Central memory CD8-positive, alpha-beta T cell (primary cell): ENCODE results near the gene DLG5.

Source experiments
- ATAC-seq: fragments of 150-1000 bp; cut with Tn5 transposase; replicated peaks from 2 replicates; pipeline ENCODE4 v1.10.0; 2022; ENCODE audit warnings: mild to moderate bottlenecking, moderate FRiP score, moderate number of reproducible peaks; ENCODE audit not compliant: poor library complexity, severe bottlenecking; ENCODE audit errors: extremely low read depth
- DNase-seq, 2 donors: peaks; one replicate each; pipeline ENCODE4 v3.0.0; 2021; ENCODE audit warnings: low spot score in 2 of 2
- H3K27ac Mint-ChIP-seq: one replicate; pipeline ENCODE4 v1.8.0; 2022; ENCODE audit warnings: low read depth, mild to moderate bottlenecking, moderate library complexity, mixed read lengths
- H3K27me3 Mint-ChIP-seq: one replicate; pipeline ENCODE4 v1.8.0; 2022; ENCODE audit warnings: mixed read lengths
- H3K36me3 Mint-ChIP-seq: one replicate; pipeline ENCODE4 v1.8.0; 2022; ENCODE audit warnings: mild to moderate bottlenecking, moderate library complexity, mixed read lengths; ENCODE audit not compliant: insufficient read depth
- H3K4me1 Mint-ChIP-seq: one replicate; pipeline ENCODE4 v1.8.0; 2022; ENCODE audit warnings: mixed read lengths
- H3K4me3 Mint-ChIP-seq: one replicate; pipeline ENCODE4 v1.8.0; 2022; ENCODE audit warnings: mild to moderate bottlenecking, moderate library complexity, mixed read lengths
- H3K9me3 Mint-ChIP-seq: one replicate; pipeline ENCODE4 v1.8.0; 2022; ENCODE audit warnings: mixed read lengths

DLG5 gene

DNA sequence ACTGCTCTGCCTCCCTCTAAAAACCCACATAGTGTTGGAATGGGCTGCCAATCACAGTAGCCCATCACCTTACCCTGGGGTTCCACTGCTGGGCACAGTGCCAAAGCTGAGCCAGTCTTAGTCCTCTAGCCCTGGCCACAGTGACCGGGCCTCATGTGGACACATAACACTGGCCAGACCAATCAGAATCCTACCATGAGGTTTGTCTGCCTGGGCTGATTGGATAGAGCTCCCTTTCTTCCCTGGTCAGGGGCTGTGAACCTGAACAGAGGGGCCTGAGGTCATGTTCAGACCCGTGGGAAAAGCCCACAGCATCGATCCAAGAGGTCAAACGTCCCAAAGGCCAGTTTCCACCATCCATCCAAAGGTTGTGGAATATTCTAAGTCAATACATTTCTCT lies 6.1 kb downstream of the DLG5 start:
- peaks cover 29% of the 10 kb centered on the region for H3K4me1 Mint-ChIP-seq
- no peak for DNase-seq
- H3K9me3 Mint-ChIP-seq = no peaks in the 10 kb centered on the region
- peak overlapping the region; percentile 52 for H3K27ac Mint-ChIP-seq
- ATAC-seq = no peak
- H3K27me3 Mint-ChIP-seq = peaks cover 15% of the 10 kb centered on the region
- no peak overlapping the region for H3K4me3 Mint-ChIP-seq
- H3K36me3 Mint-ChIP-seq = peaks cover 1% of the 10 kb centered on the region

DNA sequence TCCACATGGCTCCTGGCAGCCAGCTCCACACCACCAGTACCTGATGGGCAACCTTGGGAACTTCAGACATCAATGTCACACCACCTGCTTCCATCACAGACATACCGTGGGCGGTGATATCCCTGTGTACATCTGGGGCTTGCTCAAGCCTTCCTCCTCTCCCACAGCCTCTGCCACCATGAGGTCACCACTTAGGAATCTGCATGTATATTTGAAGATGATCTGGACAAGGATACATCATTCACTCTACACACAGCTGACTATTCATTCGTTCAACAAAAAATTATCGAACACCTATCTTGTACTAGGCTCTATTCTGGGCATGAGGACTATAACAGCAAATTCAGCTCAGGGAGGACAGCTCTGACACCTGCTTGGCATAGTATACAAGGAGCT lies 6.8 kb downstream of the DLG5 start:
- DNase-seq (no peak), ATAC-seq (no peak)
- peaks cover 7% of the 10 kb centered on the region for H3K27me3 Mint-ChIP-seq
- peaks cover 1% of the 10 kb centered on the region for H3K36me3 Mint-ChIP-seq
- no peaks in the 10 kb centered on the region for H3K9me3 Mint-ChIP-seq
- no peak overlapping the region for H3K27ac Mint-ChIP-seq
- H3K4me1 Mint-ChIP-seq = peaks cover 25% of the 10 kb centered on the region
- H3K4me3 Mint-ChIP-seq = no peak overlapping the region

GRCh38 chr10:77915319-77916105 lies 11.0 kb downstream of the DLG5 start:
- H3K36me3 Mint-ChIP-seq = no peaks in the 10 kb centered on the region
- H3K9me3 Mint-ChIP-seq = no peaks in the 10 kb centered on the region
- H3K27me3 Mint-ChIP-seq = no peaks in the 10 kb centered on the region
- peaks cover 7% of the 10 kb centered on the region for H3K4me1 Mint-ChIP-seq
- no peak overlapping the region for H3K4me3 Mint-ChIP-seq
- DNase-seq = no peak
- H3K27ac Mint-ChIP-seq = no peak overlapping the region
- ATAC-seq = no peak

GRCh38 chr10:77913090-77913489 lies 13.5 kb downstream of the DLG5 start:
- H3K27me3 Mint-ChIP-seq = no peaks in the 10 kb centered on the region
- H3K36me3 Mint-ChIP-seq = no peaks in the 10 kb centered on the region
- peaks cover 13% of the 10 kb centered on the region for H3K4me1 Mint-ChIP-seq
- H3K4me3 Mint-ChIP-seq = no peak overlapping the region
- DNase-seq = no peak
- ATAC-seq = no peak
- H3K27ac Mint-ChIP-seq = no peak overlapping the region
- no peaks in the 10 kb centered on the region for H3K9me3 Mint-ChIP-seq

DNA sequence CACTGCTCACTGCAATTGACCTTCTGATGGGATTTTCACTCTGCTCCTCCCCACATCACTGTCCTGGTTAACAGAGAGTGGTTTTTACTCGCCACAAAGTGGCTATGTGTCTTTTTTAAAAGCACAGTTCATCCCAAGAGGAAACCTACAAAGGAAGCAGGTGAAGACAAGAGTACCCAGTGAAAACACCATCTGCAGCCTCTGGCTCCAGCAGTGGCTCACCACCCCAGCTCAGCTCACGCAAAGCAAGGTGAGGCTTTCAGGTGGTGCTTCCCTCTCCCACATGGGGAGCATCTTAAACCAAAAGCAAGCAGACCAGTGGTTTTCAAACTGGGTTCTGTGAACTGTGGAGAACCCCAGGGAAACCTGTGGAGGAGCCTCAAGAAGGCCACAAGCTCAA lies 14.0 kb downstream of the DLG5 start:
- Mint-ChIP-seq H3K9me3 (no peaks in the 10 kb centered on the region), H3K36me3 (no peaks in the 10 kb centered on the region), H3K27me3 (no peaks in the 10 kb centered on the region), H3K27ac (no peak overlapping the region), H3K4me3 (no peak overlapping the region), H3K4me1 (peaks cover 18% of the 10 kb centered on the region)
- ATAC-seq = no peak
- DNase-seq = no peak

GRCh38 chr10:77911535-77912123 lies 14.9 kb downstream of the DLG5 start:
- Mint-ChIP-seq H3K27ac (no peak overlapping the region), H3K27me3 (no peaks in the 10 kb centered on the region), H3K4me3 (no peak overlapping the region), H3K9me3 (no peaks in the 10 kb centered on the region), H3K4me1 (peaks cover 18% of the 10 kb centered on the region), H3K36me3 (no peaks in the 10 kb centered on the region)
- no peak for ATAC-seq
- DNase-seq = no peak

DNA sequence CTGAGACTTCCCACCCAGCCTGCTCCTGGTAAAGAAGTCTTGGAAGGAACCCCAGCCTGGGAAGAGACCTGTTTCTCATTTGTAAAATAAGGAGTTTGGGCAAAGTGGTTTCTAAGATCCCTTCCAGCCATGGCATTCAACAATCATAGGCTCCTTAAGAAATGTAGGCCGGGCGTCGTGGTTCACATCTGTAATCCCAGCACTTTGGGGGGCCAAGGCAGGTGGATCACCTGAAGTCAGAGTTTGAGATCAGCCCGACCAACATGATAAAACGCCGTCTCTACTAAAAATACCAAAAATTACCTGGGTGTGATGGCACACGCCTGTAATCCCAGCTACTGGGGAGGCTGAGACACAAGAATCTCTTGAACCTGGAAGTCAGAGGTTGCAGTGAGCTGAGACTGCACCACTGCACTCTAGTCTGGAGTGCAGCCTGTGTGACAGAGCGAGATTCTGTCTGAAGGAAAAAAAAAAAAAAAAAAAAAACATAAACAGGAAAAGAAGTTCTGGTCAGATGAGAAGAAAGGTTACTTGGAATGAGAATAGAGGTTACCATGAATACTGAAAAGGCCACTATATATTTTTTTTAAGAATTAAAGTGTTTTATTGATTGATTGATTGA lies 15.9 kb downstream of the DLG5 start:
- H3K27ac Mint-ChIP-seq = no peak overlapping the region
- H3K4me1 Mint-ChIP-seq = peaks cover 22% of the 10 kb centered on the region

DNA sequence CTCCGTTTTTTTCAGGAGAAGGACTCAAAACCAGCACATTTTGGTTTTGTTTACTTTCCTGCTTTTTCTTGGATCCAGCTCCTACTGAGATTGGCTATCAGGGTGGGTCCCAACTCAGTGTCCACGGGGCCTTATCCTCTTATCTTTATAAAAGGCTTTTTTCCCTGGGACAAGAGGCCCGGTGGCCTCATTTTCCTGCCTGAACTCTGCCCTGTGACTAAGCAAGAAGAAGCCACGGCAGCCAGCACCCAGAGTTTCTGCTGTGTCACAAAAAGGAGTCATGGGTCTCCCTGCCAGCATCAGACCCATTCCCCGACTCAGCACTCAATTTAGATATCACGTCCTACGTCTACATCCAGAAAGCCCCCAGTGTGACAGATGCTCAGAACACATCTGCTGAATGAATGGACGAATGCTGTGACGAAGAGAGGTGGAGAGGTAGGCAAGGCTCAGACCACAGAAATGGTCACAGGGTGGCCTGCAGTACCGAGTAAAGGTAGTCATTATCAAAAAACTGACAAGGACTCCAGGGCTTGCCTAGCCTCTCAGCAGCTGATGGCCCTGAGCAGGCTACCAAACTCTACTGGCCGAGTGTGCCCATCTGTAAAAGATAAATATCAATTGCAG lies 16.7 kb downstream of the DLG5 start:
- peaks cover 24% of the 10 kb centered on the region for H3K4me1 Mint-ChIP-seq
- ATAC-seq (no peak), DNase-seq (no peak)
- H3K4me3 Mint-ChIP-seq = no peak overlapping the region
- H3K36me3 Mint-ChIP-seq = no peaks in the 10 kb centered on the region
- no peaks in the 10 kb centered on the region for H3K27me3 Mint-ChIP-seq
- no peak overlapping the region for H3K27ac Mint-ChIP-seq
- no peaks in the 10 kb centered on the region for H3K9me3 Mint-ChIP-seq

More for the DNA sequence above, 15.9 kb downstream of the DLG5 start:
- no peaks in the 10 kb centered on the region for H3K9me3 Mint-ChIP-seq
- no peaks in the 10 kb centered on the region for H3K36me3 Mint-ChIP-seq
- ATAC-seq (no peak), DNase-seq (no peak)
- no peak overlapping the region for H3K4me3 Mint-ChIP-seq
- H3K27me3 Mint-ChIP-seq = no peaks in the 10 kb centered on the region

DNA sequence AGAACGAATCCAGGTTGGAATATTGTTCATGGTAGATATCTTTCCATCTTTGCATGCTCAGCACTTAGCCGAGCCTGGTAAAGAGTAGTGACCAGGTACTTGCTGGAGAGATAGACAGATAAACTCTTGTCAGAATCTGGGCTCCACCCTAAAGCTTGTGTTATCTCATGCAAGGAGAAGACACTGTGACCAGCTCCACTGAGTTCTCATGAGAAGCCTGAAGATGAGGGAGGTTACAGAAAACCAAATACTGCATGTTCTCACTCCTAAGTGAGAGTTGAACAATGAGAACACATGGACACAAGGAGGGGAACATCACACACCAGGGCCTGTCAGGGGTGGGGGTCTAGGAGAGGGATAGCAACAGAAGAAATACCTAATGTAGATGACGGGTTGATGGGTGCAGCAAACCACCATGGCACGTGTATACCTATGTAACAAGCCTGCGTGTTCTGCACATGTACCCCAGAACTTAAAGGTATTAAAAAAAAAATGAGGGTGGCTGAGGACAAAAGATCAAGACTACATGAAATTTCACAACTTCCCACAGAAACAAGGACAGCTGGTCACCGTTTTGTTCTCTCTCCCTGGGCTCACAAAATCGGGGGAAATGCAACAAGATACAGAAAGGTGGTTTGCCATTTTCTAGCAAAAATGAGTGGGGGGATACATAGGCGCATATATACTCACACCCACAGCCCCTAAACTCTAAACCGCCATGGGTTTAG lies 17.4 kb downstream of the DLG5 start:
- DNase-seq (no peak), ATAC-seq (no peak)
- Mint-ChIP-seq H3K27me3 (no peaks in the 10 kb centered on the region), H3K4me3 (no peak overlapping the region), H3K9me3 (no peaks in the 10 kb centered on the region), H3K4me1 (peaks cover 19% of the 10 kb centered on the region), H3K36me3 (no peaks in the 10 kb centered on the region), H3K27ac (no peak overlapping the region)

- no peak for DNase-seq
- no peak overlapping the region for H3K4me3 Mint-ChIP-seq
- no peak for ATAC-seq
- no peak overlapping the region for H3K27ac Mint-ChIP-seq
- no peaks in the 10 kb centered on the region for H3K9me3 Mint-ChIP-seq
- no peaks in the 10 kb centered on the region for H3K27me3 Mint-ChIP-seq
- peaks cover 19% of the 10 kb centered on the region for H3K4me1 Mint-ChIP-seq
- H3K36me3 Mint-ChIP-seq = no peaks in the 10 kb centered on the region
Measured at GRCh38 chr10:77907900-77908717, 18.4 kb downstream of the DLG5 start.

DNA sequence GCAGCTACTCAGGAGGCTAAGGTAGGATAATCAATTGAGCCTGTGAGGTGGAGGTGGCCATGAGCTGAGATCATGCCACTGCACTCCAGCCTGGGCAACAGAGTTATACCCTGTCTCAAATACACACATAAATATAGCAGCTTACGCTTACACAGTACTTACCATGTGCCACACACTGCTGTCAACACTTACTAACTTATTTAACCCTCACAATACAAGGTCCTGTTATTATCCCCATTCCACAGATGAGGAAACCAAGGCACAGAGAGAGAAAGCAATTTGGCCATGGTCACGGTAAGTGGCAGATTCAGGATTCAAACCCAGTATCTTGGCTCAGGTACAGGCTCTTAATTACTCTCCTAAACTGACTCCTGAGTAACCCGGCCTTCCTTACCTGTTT lies 19.1 kb downstream of the DLG5 start:
- Mint-ChIP-seq H3K4me1 (peaks cover 19% of the 10 kb centered on the region), H3K9me3 (no peaks in the 10 kb centered on the region), H3K36me3 (no peaks in the 10 kb centered on the region), H3K27ac (no peak overlapping the region), H3K27me3 (no peaks in the 10 kb centered on the region), H3K4me3 (no peak overlapping the region)
- DNase-seq = no peak
- no peak for ATAC-seq

GRCh38 chr10:77906951-77907421 lies 19.6 kb downstream of the DLG5 start:
- Mint-ChIP-seq H3K27me3 (no peaks in the 10 kb centered on the region), H3K4me1 (peaks cover 19% of the 10 kb centered on the region), H3K4me3 (no peak overlapping the region), H3K36me3 (no peaks in the 10 kb centered on the region), H3K27ac (no peak overlapping the region), H3K9me3 (no peaks in the 10 kb centered on the region)
- no peak for ATAC-seq
- DNase-seq = no peak
